GM23338 (cell line): ENCODE measurements around the gene MMP25. TPM values are rescaled to one million over a fixed set of nuclear protein-coding genes. Genes with fewer than 3 reads are reported as not detected.
A peak's percentile ranks its signal among the peaks of the same experiment; 100 is the strongest.

ENCODE experiments used
- ATAC-seq: fragments of 200-7000 bp; cut with Tn5 transposase; 3 replicates; pipeline ENCODE4 v1.9.1; 2020
- DNase-seq: peaks from one replicate; pipeline ENCODE4 v3.0.0-alpha.2; 2015; ENCODE audit warnings: low spot score
- H2AFZ ChIP-seq: fragments of 200-600 bp; sonication (generic); 2 replicates; pipeline ENCODE4 v1.8.0; 2016; ENCODE audit warnings: antibody characterized with exemption, mild to moderate bottlenecking, moderate library complexity
- H3F3A ChIP-seq: fragments of 200-600 bp; sonication (generic); replicated peaks from 2 replicates; pipeline ENCODE4 v1.8.0; 2017; ENCODE audit warnings: antibody characterized with exemption, mixed run types, low read depth
- H3K27ac ChIP-seq: fragments of 200-600 bp; sonication (generic); 2 replicates; pipeline ENCODE4 v1.6.1; 2016; ENCODE audit warnings: low read depth
- H3K27me3 ChIP-seq: fragments of 200-600 bp; sonication (generic); 2 replicates; pipeline ENCODE4 v1.8.0; 2016; ENCODE audit warnings: mild to moderate bottlenecking, mixed run types, moderate library complexity; ENCODE audit not compliant: insufficient read depth
- H3K36me3 ChIP-seq: fragments of 200-600 bp; sonication (generic); 2 replicates; pipeline ENCODE4 v1.8.0; 2016; ENCODE audit warnings: mild to moderate bottlenecking; ENCODE audit not compliant: insufficient read depth
- H3K4me1 ChIP-seq: fragments of 200-600 bp; sonication (generic); 2 replicates; pipeline ENCODE4 v1.8.0; 2016; ENCODE audit warnings: mild to moderate bottlenecking, moderate library complexity; ENCODE audit not compliant: insufficient read depth
- H3K4me2 ChIP-seq: fragments of 200-600 bp; sonication (generic); 2 replicates; pipeline ENCODE4 v1.7.1; 2017; ENCODE audit warnings: mixed run types
- H3K4me3 ChIP-seq: fragments of 200-600 bp; sonication (generic); 2 replicates; pipeline ENCODE4 v1.6.1; 2016; ENCODE audit warnings: mixed run types
- H3K79me2 ChIP-seq: fragments of 200-600 bp; sonication (generic); replicated peaks from 2 replicates; pipeline ENCODE4 v1.8.0; 2017; ENCODE audit warnings: mild to moderate bottlenecking; ENCODE audit not compliant: insufficient read depth
- H3K9me2 ChIP-seq: fragments of 200-600 bp; sonication (generic); 2 replicates; pipeline ENCODE4 v1.8.0; 2017; ENCODE audit not compliant: insufficient read depth
- H4K20me1 ChIP-seq: fragments of 200-600 bp; sonication (generic); replicated peaks from 2 replicates; pipeline ENCODE4 v1.8.0; 2017; ENCODE audit warnings: mild to moderate bottlenecking; ENCODE audit not compliant: insufficient read depth
- H3K27ac Mint-ChIP-seq: 2 replicates; pipeline ENCODE4 v1.8.0; 2020; ENCODE audit warnings: inconsistent platforms, mild to moderate bottlenecking, moderate library complexity, mixed read lengths
- H3K27me3 Mint-ChIP-seq: 3 replicates; pipeline ENCODE4 v1.8.0; 2022; ENCODE audit warnings: low read depth, mild to moderate bottlenecking, moderate library complexity, mixed read lengths, inconsistent platforms; ENCODE audit not compliant: insufficient read depth, poor library complexity
- H3K36me3 Mint-ChIP-seq: 3 replicates; pipeline ENCODE4 v1.8.0; 2021; ENCODE audit warnings: low read depth, mild to moderate bottlenecking, inconsistent platforms, moderate library complexity, mixed read lengths
- H3K4me1 Mint-ChIP-seq: 3 replicates; pipeline ENCODE4 v1.8.0; 2020; ENCODE audit warnings: mild to moderate bottlenecking, inconsistent platforms, mixed read lengths
- H3K4me3 Mint-ChIP-seq: 3 replicates; pipeline ENCODE4 v1.8.0; 2021; ENCODE audit warnings: moderate library complexity, mild to moderate bottlenecking, inconsistent platforms, mixed read lengths
- H3K9me3 Mint-ChIP-seq: 3 replicates; pipeline ENCODE4 v1.8.0; 2020; ENCODE audit warnings: moderate library complexity, mild to moderate bottlenecking, inconsistent platforms, mixed read lengths
- CREB1 ChIP-seq: fragments of 250-450 bp; sonication (Bioruptor Pico); IDR thresholded peaks from 2 replicates; pipeline ENCODE4 v1.5.0; 2020; ENCODE audit warnings: low read depth, mild to moderate bottlenecking, moderate library complexity
- CTCF ChIP-seq, 2 experiments: fragments of 200-600 bp in 1 of 2; sonication (generic) in 1 of 2; conservative IDR thresholded peaks; 2 replicates each; pipeline versions ENCODE4 v1.5.1 to v1.6.1; 2016 to 2017; ENCODE audit warnings: antibody characterized with exemption in 2 of 2, low read depth in 2 of 2, mild to moderate bottlenecking in 2 of 2, moderate library complexity in 1 of 2
- ETS1 ChIP-seq: IDR thresholded peaks from 2 replicates; pipeline ENCODE4 v1.6.1; 2016; ENCODE audit warnings: antibody characterized with exemption
- EZH2 ChIP-seq: fragments of 200-600 bp; sonication (generic); IDR thresholded peaks from one replicate; pipeline ENCODE4 v1.8.0; 2017; ENCODE audit warnings: antibody characterized with exemption, mild to moderate bottlenecking, low read depth; ENCODE audit not compliant: unreplicated experiment
- EZH2phosphoT487 ChIP-seq: fragments of 200-600 bp; sonication (generic); IDR thresholded peaks from one replicate; pipeline ENCODE4 v1.8.1; 2018; ENCODE audit warnings: antibody characterized with exemption; ENCODE audit not compliant: unreplicated experiment
- JUNB ChIP-seq: IDR thresholded peaks from one replicate; pipeline ENCODE4 v1.6.1; 2016; ENCODE audit warnings: antibody characterized with exemption; ENCODE audit not compliant: unreplicated experiment
- NANOG ChIP-seq: IDR thresholded peaks from 2 replicates; pipeline ENCODE4 v1.6.1; 2016; ENCODE audit warnings: antibody characterized with exemption, borderline replicate concordance
- POLR2AphosphoS5 ChIP-seq: IDR thresholded peaks from 2 replicates; pipeline ENCODE4 v1.6.1; 2016; ENCODE audit warnings: antibody characterized with exemption, low read depth
- STAT1 ChIP-seq: IDR thresholded peaks from one replicate; pipeline ENCODE4 v1.6.1; 2016; ENCODE audit warnings: antibody characterized with exemption; ENCODE audit not compliant: unreplicated experiment
- ZNF114 ChIP-seq: fragments of 250-450 bp; sonication (Bioruptor Pico); IDR thresholded peaks from 2 replicates; pipeline ENCODE4 v1.5.0; 2020; ENCODE audit warnings: mild to moderate bottlenecking, moderate library complexity
- ZNF331 ChIP-seq: fragments of 250-450 bp; sonication (Bioruptor Pico); IDR thresholded peaks from 2 replicates; pipeline ENCODE4 v1.5.0; 2020; ENCODE audit warnings: low read depth, mild to moderate bottlenecking, moderate library complexity
- ZNF462 ChIP-seq: fragments of 250-450 bp; sonication (Bioruptor Pico); IDR thresholded peaks from 2 replicates; pipeline ENCODE4 v1.5.0; 2020; ENCODE audit warnings: mild to moderate bottlenecking, moderate library complexity
- polyA plus RNA-seq: library from polyadenylated mRNA; unstranded; fragments of >200 nt; fragmentation: Nextera tagmentation; extraction: Ambion mirVana; gene quantifications from 2 replicates; pipeline ENCODE4 v1.2.1, GENCODE V29; 2016
- total RNA-seq: library from RNA; depleted of rRNA; stranded (reverse); fragments of >200 nt; shearing (Covaris generic); gene quantifications from 2 replicates; pipeline ENCODE4 v1.2.3, GENCODE V29; 2014

MMP25 gene
- total and polyA plus RNA-seq, 2 experiments from 2014 or later, result 7.7 to 15.9 TPM

- no peak for TF ChIP-seq ZNF114 (CRISPR knock-in tag)
- no peak for TF ChIP-seq ETS1
- no peak for TF ChIP-seq JUNB
- TF ChIP-seq EZH2phosphoT487, result no peak
- TF ChIP-seq ZNF331, result no peak
- TF ChIP-seq NANOG, result no peak
- no peak for TF ChIP-seq CREB1 (CRISPR knock-in tag)
- no peak for TF ChIP-seq STAT1
- TF ChIP-seq POLR2AphosphoS5, result no peak; the same call in 1 of the 2 replicates
- TF ChIP-seq CTCF (conservative IDR thresholded peaks at IDR 0.05; ENCODE audit: low read depth in 2 of 2), result no peak
Measured at GRCh38 chr16:3046641-3047386, 453 bp downstream of the MMP25 start (continued).

- peaks cover 17% of the 10 kb centered on the region for H3F3A ChIP-seq
- H3K36me3 Mint-ChIP-seq, result peaks cover 42% of the 10 kb centered on the region
- no peaks in the 10 kb centered on the region for H3K36me3 ChIP-seq
- H3K4me1 ChIP-seq, result peaks cover 17% of the 10 kb centered on the region; the same call in 1 of the 2 replicates
- ATAC-seq, result peak; percentile 19
- H3K79me2 ChIP-seq, result peaks cover 5% of the 10 kb centered on the region
- DNase-seq, result peak; percentile 54
- H3K27ac Mint-ChIP-seq, result no peak overlapping the region
- H3K9me3 Mint-ChIP-seq, result peaks cover 11% of the 10 kb centered on the region
- H3K27me3 Mint-ChIP-seq, result peaks cover 29% of the 10 kb centered on the region
- peaks cover 10% of the 10 kb centered on the region for H4K20me1 ChIP-seq
- peaks cover 23% of the 10 kb centered on the region for H3K4me1 Mint-ChIP-seq
- no peak overlapping the region; the same call in 1 of the 2 replicates for H2AFZ ChIP-seq
- H3K4me2 ChIP-seq, result peak overlapping the region; percentile 96
- peak overlapping the region; percentile 94 for H3K4me3 ChIP-seq
- H3K27ac ChIP-seq, result no peak overlapping the region
- H3K4me3 Mint-ChIP-seq, result peak overlapping the region; percentile 82
- H3K9me2 ChIP-seq, result no peaks in the 10 kb centered on the region
- H3K27me3 ChIP-seq, result peaks cover 39% of the 10 kb centered on the region
- TF ChIP-seq EZH2 (no peak), ZNF114 (CRISPR knock-in tag) (no peak), STAT1 (no peak), NANOG (no peak), CTCF (conservative IDR thresholded peaks at IDR 0.05; ENCODE audit: low read depth in 2 of 2) (no peak), CREB1 (CRISPR knock-in tag) (no peak), ZNF462 (CRISPR knock-in tag) (no peak)
Measured at GRCh38 chr16:3047387-3047720, 993 bp downstream of the MMP25 start.
